Nephron progenitor cell (in vitro differentiated cells): Measurements from ENCODE around the gene RNFT2.

Experiments
- DNase-seq: peaks from one replicate; pipeline ENCODE4 v3.0.0; 2021
- H3K27ac Mint-ChIP-seq: 2 replicates; pipeline ENCODE4 v1.8.0; 2021; ENCODE audit warnings: mild to moderate bottlenecking, moderate library complexity, mixed read lengths
- H3K27me3 Mint-ChIP-seq: 2 replicates; pipeline ENCODE4 v1.8.0; 2021; ENCODE audit warnings: mild to moderate bottlenecking, low read depth, mixed read lengths; ENCODE audit not compliant: poor library complexity
- H3K36me3 Mint-ChIP-seq: 2 replicates; pipeline ENCODE4 v1.8.0; 2021; ENCODE audit warnings: low read depth, mixed read lengths
- H3K4me1 Mint-ChIP-seq: 2 replicates; pipeline ENCODE4 v1.8.0; 2021; ENCODE audit warnings: mixed read lengths
- H3K4me3 Mint-ChIP-seq: 2 replicates; pipeline ENCODE4 v1.8.0; 2021; ENCODE audit warnings: mild to moderate bottlenecking, moderate library complexity, mixed read lengths
- H3K9me3 Mint-ChIP-seq: 2 replicates; pipeline ENCODE4 v1.8.0; 2021; ENCODE audit warnings: mild to moderate bottlenecking, moderate library complexity, mixed read lengths
- TF ChIP-seq, protein P1 (sequence below): fragments of 200-600 bp; sonication (generic); IDR thresholded peaks from 2 replicates; pipeline ENCODE4 v1.5.0; 2021; ENCODE audit warnings: antibody characterized with exemption

The RNFT2 gene

GRCh38 chr12:116892349-116893140 is 154.4 kb downstream of the RNFT2 start:
- Mint-ChIP-seq H3K4me3 (no peak overlapping the region), H3K27ac (no peak overlapping the region), H3K4me1 (peaks cover 3% of the 10 kb centered on the region), H3K27me3 (peaks cover 38% of the 10 kb centered on the region), H3K9me3 (peaks cover 12% of the 10 kb centered on the region), H3K36me3 (no peaks in the 10 kb centered on the region)
- TF ChIP-seq, protein P1, sequence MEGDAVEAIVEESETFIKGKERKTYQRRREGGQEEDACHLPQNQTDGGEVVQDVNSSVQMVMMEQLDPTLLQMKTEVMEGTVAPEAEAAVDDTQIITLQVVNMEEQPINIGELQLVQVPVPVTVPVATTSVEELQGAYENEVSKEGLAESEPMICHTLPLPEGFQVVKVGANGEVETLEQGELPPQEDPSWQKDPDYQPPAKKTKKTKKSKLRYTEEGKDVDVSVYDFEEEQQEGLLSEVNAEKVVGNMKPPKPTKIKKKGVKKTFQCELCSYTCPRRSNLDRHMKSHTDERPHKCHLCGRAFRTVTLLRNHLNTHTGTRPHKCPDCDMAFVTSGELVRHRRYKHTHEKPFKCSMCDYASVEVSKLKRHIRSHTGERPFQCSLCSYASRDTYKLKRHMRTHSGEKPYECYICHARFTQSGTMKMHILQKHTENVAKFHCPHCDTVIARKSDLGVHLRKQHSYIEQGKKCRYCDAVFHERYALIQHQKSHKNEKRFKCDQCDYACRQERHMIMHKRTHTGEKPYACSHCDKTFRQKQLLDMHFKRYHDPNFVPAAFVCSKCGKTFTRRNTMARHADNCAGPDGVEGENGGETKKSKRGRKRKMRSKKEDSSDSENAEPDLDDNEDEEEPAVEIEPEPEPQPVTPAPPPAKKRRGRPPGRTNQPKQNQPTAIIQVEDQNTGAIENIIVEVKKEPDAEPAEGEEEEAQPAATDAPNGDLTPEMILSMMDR = no peak
- no peak for DNase-seq

GRCh38 chr12:116894913-116895312 is 156.8 kb downstream of the RNFT2 start:
- Mint-ChIP-seq H3K36me3 (no peaks in the 10 kb centered on the region), H3K27ac (no peak overlapping the region), H3K4me1 (peaks cover 10% of the 10 kb centered on the region), H3K9me3 (peaks cover 12% of the 10 kb centered on the region), H3K27me3 (peaks cover 33% of the 10 kb centered on the region), H3K4me3 (no peak overlapping the region)
- DNase-seq = no peak
- TF ChIP-seq, protein P1 = no peak

DNA sequence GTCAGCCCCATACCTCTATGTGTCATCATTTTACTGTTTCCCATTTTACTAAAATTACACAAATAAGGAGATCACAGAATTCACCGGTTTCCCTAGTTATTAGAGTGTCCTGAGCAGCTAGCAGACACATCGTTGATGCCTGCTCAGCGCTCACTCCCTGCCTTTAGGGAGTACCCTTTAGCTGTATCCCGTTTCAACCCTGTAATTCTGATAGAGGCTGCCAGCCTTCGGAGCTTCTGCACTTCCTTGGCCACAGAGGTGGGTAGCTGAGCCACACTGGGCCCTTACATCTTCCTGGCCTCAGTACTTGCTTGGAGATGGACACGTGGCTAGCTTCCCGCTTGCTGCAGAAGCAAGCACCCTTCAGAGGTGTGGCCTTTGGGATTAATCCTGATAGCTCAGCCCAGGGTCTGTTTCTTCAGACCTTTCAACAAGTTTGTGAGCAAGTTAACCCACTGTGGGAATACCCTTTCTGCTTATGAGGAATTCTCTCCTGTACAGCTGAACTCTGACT is 158.4 kb downstream of the RNFT2 start:
- H3K4me3 Mint-ChIP-seq = no peak overlapping the region
- H3K9me3 Mint-ChIP-seq = peaks cover 4% of the 10 kb centered on the region
- peaks cover 30% of the 10 kb centered on the region for H3K27me3 Mint-ChIP-seq
- no peak for DNase-seq
- TF ChIP-seq, protein P1 = no peak
- H3K27ac Mint-ChIP-seq = no peak overlapping the region
- peaks cover 10% of the 10 kb centered on the region for H3K4me1 Mint-ChIP-seq
- H3K36me3 Mint-ChIP-seq = no peaks in the 10 kb centered on the region

GRCh38 chr12:116897476-116897875 is 159.4 kb downstream of the RNFT2 start:
- no peak for DNase-seq
- TF ChIP-seq, protein P1 = no peak
- H3K9me3 Mint-ChIP-seq = no peaks in the 10 kb centered on the region
- peaks cover 10% of the 10 kb centered on the region for H3K4me1 Mint-ChIP-seq
- H3K4me3 Mint-ChIP-seq = no peak overlapping the region
- peaks cover 36% of the 10 kb centered on the region for H3K27me3 Mint-ChIP-seq
- H3K27ac Mint-ChIP-seq = no peak overlapping the region
- H3K36me3 Mint-ChIP-seq = no peaks in the 10 kb centered on the region

GRCh38 chr12:116898669-116899068 is 160.6 kb downstream of the RNFT2 start:
- Mint-ChIP-seq H3K4me1 (peaks cover 10% of the 10 kb centered on the region), H3K9me3 (no peaks in the 10 kb centered on the region), H3K27ac (no peak overlapping the region), H3K36me3 (no peaks in the 10 kb centered on the region), H3K27me3 (peaks cover 36% of the 10 kb centered on the region), H3K4me3 (no peak overlapping the region)
- TF ChIP-seq, protein P1 = no peak
- DNase-seq = no peak

DNA sequence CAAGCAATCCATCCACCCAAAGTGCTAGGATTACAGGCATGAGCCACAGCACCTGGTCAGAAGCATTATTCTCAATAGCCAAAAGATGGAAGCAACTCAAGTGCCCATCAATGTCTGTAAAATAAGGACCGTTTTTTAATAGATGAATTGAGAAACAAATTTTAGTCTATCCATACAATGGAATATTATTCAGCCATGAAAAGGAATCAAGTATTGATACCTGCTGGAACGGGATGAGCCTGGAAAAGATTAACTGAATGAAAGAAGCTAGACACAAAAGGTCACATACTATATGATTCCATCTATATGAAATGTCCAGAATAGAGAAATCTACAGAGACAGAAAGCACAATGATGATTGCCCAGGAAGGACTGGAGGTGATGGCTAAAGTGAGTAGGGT is 163.5 kb downstream of the RNFT2 start:
- no peaks in the 10 kb centered on the region for H3K36me3 Mint-ChIP-seq
- no peak overlapping the region for H3K4me3 Mint-ChIP-seq
- H3K4me1 Mint-ChIP-seq = peaks cover 10% of the 10 kb centered on the region
- TF ChIP-seq, protein P1 = no peak
- DNase-seq = no peak
- H3K9me3 Mint-ChIP-seq = no peaks in the 10 kb centered on the region
- peaks cover 49% of the 10 kb centered on the region for H3K27me3 Mint-ChIP-seq
- no peak overlapping the region for H3K27ac Mint-ChIP-seq
